SU-DHL-6 (cell line): ENCODE data around the gene PBX2.

Experiments
- H2AFZ ChIP-seq: fragments of 200-600 bp; sonication (generic); 2 replicates; pipeline ENCODE4 v1.6.1; 2014; ENCODE audit warnings: low read depth, mild to moderate bottlenecking, moderate library complexity, mixed read lengths, antibody characterized with exemption, low read length; ENCODE audit not compliant: severe bottlenecking
- H3F3A ChIP-seq: fragments of 200-600 bp; shearing (Covaris generic); 2 replicates; pipeline ENCODE4 v1.6.0; 2016; ENCODE audit warnings: antibody characterized with exemption, mild to moderate bottlenecking; ENCODE audit not compliant: insufficient read depth
- H3K27ac ChIP-seq: fragments of 200-600 bp; sonication (generic); 2 replicates; pipeline ENCODE4 v1.5.1; 2016; ENCODE audit warnings: low read depth, mild to moderate bottlenecking, low read length, moderate library complexity, mixed read lengths
- H3K27me3 ChIP-seq: fragments of 200-600 bp; sonication (generic), shearing (Covaris generic); 2 replicates; pipeline ENCODE4 v1.6.0; 2014; ENCODE audit warnings: mild to moderate bottlenecking, low read length
- H3K36me3 ChIP-seq: fragments of 200-600 bp; sonication (generic); 2 replicates; pipeline ENCODE4 v1.6.1; 2014; ENCODE audit warnings: mild to moderate bottlenecking, low read length, mixed read lengths
- H3K4me2 ChIP-seq: fragments of 300-600, 200-600 bp; shearing (Covaris generic), sonication (generic); 2 replicates; pipeline ENCODE4 v1.6.0; 2014; ENCODE audit warnings: low read length, low read depth, mild to moderate bottlenecking; ENCODE audit not compliant: poor library complexity, severe bottlenecking
- H3K4me3 ChIP-seq: fragments of 200-600 bp; sonication (generic); 2 replicates; pipeline ENCODE4 v1.5.1; 2014; ENCODE audit warnings: antibody characterized with exemption, low read length, mild to moderate bottlenecking, mixed read lengths; ENCODE audit not compliant: insufficient read depth, poor library complexity, severe bottlenecking
- H3K79me2 ChIP-seq: fragments of 200-600 bp; sonication (generic); 2 replicates; pipeline ENCODE4 v1.6.1; 2014; ENCODE audit warnings: mild to moderate bottlenecking, low read length, moderate library complexity; ENCODE audit not compliant: insufficient read depth
- H3K9ac ChIP-seq: fragments of 200-600 bp; sonication (generic); 2 replicates; pipeline ENCODE4 v1.7.0; 2014; ENCODE audit warnings: mild to moderate bottlenecking, low read length
- H3K9me2 ChIP-seq: fragments of 200-600 bp; sonication (generic); replicated peaks from 2 replicates; pipeline ENCODE4 v1.6.1; 2014; ENCODE audit warnings: low read length; ENCODE audit not compliant: insufficient read depth
- H3K9me3 ChIP-seq: fragments of 200-600 bp; sonication (generic); 2 replicates; pipeline ENCODE4 v1.6.1; 2014; ENCODE audit warnings: low read length, mixed read lengths; ENCODE audit not compliant: insufficient read depth
- H4K20me1 ChIP-seq: fragments of 200-600 bp; sonication (generic); 2 replicates; pipeline ENCODE4 v1.6.1; 2014; ENCODE audit warnings: low read depth, mild to moderate bottlenecking, antibody characterized with exemption, low read length, moderate library complexity, mixed read lengths
- EZH2phosphoT487 ChIP-seq: fragments of 200-600 bp; sonication (generic), shearing (Covaris generic); conservative IDR thresholded peaks from 2 replicates; pipeline ENCODE4 v1.6.1; 2018; ENCODE audit warnings: mild to moderate bottlenecking, antibody characterized with exemption, low read length, moderate library complexity, mixed read lengths
- TF ChIP-seq, protein P1 (sequence below): fragments of 200-600 bp; sonication (generic); IDR thresholded peaks from one replicate; pipeline ENCODE4 v1.5.1; 2017; ENCODE audit warnings: antibody characterized with exemption, mild to moderate bottlenecking, low read length, moderate library complexity; ENCODE audit not compliant: insufficient read depth, poor library complexity, severe bottlenecking

The PBX2 gene

DNA sequence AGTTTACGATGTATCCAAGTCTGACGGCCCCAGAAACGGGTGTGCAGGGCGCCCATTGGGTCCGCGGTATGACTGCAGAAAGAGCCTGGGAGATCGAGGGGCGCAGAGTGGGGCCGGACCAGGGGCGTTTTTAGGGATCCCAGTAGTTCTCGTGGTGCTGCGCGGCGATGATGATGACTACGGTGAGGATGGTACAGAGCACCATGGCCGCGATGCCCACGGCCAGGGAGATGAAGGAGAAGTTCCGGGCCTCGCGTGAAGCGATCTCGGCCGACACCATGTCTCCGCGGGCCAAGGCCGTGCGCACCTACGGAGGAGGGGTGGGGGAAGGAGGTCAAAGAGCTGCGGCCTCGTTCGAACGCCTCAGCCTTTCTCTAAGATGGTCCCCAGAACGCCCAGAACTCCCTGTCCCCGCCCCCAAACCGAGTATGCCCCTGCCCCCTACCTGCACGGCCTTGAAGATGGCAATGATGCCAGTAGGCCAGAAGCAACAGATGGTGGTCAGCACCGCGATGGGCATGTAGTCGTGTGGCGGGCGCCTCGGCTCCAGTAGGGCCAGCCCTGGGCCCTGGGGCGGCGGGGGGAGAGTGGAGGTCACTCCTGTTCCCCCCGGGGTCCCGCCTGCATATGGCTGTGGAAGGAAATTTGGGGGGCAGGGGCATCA is 40.8 kb downstream of the PBX2 start:
- no peak overlapping the region for H2AFZ ChIP-seq
- H3K27me3 ChIP-seq = no peaks in the 10 kb centered on the region
- TF ChIP-seq EZH2phosphoT487 = no peak
- TF ChIP-seq, protein P1, sequence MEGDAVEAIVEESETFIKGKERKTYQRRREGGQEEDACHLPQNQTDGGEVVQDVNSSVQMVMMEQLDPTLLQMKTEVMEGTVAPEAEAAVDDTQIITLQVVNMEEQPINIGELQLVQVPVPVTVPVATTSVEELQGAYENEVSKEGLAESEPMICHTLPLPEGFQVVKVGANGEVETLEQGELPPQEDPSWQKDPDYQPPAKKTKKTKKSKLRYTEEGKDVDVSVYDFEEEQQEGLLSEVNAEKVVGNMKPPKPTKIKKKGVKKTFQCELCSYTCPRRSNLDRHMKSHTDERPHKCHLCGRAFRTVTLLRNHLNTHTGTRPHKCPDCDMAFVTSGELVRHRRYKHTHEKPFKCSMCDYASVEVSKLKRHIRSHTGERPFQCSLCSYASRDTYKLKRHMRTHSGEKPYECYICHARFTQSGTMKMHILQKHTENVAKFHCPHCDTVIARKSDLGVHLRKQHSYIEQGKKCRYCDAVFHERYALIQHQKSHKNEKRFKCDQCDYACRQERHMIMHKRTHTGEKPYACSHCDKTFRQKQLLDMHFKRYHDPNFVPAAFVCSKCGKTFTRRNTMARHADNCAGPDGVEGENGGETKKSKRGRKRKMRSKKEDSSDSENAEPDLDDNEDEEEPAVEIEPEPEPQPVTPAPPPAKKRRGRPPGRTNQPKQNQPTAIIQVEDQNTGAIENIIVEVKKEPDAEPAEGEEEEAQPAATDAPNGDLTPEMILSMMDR = no peak
- H3K9me2 ChIP-seq = no peaks in the 10 kb centered on the region
- peaks cover 8% of the 10 kb centered on the region; the same call in 1 of the 2 replicates for H3F3A ChIP-seq
- H4K20me1 ChIP-seq = no peaks in the 10 kb centered on the region
- H3K27ac ChIP-seq = no peak overlapping the region
- no peak overlapping the region for H3K4me2 ChIP-seq
- no peaks in the 10 kb centered on the region for H3K36me3 ChIP-seq
- H3K4me3 ChIP-seq = no peak overlapping the region
- H3K79me2 ChIP-seq = no peaks in the 10 kb centered on the region
- H3K9ac ChIP-seq = no peak overlapping the region
- no peaks in the 10 kb centered on the region for H3K9me3 ChIP-seq

DNA sequence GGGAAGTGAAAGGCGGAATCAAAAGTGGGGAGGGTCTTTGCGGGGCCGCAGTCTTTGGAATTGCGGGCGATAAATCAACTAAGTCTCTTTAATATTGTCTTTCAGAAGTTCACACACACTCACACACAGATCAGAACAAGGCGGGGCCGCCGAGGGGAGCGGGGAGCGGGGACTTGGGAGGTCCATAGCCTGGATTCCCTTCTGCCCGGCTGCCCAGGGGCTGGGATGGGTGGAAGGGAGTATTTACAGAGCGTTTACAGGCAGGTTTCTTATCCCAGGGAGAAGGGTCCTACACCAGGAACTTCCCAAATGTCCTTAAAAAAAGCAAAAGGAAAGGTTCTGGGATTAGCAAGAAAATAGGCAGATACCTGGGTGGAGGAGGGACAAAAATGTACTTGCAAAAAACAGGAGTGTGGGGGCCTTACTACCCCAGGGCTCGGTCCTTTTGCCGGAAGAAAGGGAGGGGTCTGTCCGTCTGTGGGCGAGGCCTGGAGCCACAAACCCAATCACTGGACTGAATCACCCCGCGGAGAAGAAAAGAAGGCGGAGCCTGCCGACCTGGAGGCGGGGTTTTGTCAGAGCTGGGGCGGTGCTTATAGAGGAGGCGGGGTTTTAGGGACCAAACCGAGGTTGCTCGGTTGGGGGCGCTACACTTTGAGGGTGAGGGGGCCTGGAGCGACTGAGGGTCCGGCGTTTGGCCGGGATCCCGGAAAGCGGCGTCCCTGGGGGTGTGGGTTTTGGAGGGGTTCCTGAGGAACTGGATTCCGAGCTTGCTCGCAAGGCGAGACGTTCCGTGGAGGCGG is 41.5 kb downstream of the PBX2 start:
- Histone ChIP-seq H3F3A (peaks cover 5% of the 10 kb centered on the region; the same call in 1 of the 2 replicates), H3K4me2 (no peak overlapping the region), H3K9me2 (no peaks in the 10 kb centered on the region), H4K20me1 (no peaks in the 10 kb centered on the region), H3K9ac (no peak overlapping the region), H3K27me3 (no peaks in the 10 kb centered on the region), H3K27ac (no peak overlapping the region), H3K4me3 (no peak overlapping the region), H3K9me3 (no peaks in the 10 kb centered on the region), H3K79me2 (no peaks in the 10 kb centered on the region), H2AFZ (no peak overlapping the region), H3K36me3 (no peaks in the 10 kb centered on the region)
- TF ChIP-seq EZH2phosphoT487 = no peak
- TF ChIP-seq, protein P1 = no peak

DNA sequence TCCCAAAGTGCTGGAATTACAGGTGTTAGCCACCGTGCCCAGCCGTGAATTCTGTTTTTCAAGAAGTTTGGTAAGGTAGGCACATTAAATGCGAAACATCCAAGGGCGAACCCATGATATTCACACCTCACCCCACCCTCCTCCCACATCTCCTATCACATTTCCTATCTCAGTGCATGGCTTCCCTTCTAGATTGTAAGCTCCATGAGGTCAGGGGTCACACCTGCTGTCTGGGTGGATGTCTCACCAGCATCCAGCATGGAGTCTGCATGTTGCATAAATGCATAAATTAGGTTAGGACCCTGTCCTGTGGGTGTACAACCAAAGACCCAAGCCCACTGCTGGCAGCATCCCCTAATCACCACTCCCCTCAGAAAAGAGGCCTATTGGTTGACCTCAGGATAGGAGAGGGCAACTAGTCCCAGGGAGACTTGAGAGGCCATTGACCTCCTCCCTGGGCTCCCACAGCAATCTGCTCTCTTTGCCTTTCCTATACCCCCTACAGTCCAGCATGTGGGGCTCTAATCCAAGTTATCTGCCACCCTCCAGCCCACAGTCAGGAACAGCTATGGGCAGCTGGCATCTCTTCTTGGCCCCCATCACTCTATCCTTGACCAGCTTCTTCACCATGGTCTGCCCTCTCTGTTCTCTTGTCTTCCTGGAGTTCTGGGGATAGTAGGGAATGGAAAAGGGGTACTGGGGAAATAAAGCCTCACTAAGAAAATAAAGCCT is 42.4 kb downstream of the PBX2 start:
- H3F3A ChIP-seq = no peaks in the 10 kb centered on the region
- no peak for TF ChIP-seq EZH2phosphoT487
- TF ChIP-seq, protein P1 = no peak
- H4K20me1 ChIP-seq = no peaks in the 10 kb centered on the region
- H3K27ac ChIP-seq = no peak overlapping the region
- no peaks in the 10 kb centered on the region for H3K79me2 ChIP-seq
- no peaks in the 10 kb centered on the region for H3K9me3 ChIP-seq
- no peaks in the 10 kb centered on the region for H3K27me3 ChIP-seq
- H3K36me3 ChIP-seq = no peaks in the 10 kb centered on the region
- H3K4me3 ChIP-seq = no peak overlapping the region
- no peak overlapping the region for H2AFZ ChIP-seq
- H3K4me2 ChIP-seq = no peak overlapping the region
- no peaks in the 10 kb centered on the region for H3K9me2 ChIP-seq
- H3K9ac ChIP-seq = no peak overlapping the region
